HG02588 (cell line): ENCODE results near the gene HSPB6.
"Not testable (repeated sequence)": the region's sequence is repeated elsewhere in the genome, so short reads cannot be mapped to it uniquely, and the experiment has no call there.

Experiments used
- ATAC-seq: cut with Tn5 transposase; IDR thresholded peaks from one replicate; pipeline ENCODE4 v1.9.1; 2021; ENCODE audit warnings: mild to moderate bottlenecking, moderate library complexity; ENCODE audit not compliant: unreplicated experiment

The HSPB6 gene

DNA sequence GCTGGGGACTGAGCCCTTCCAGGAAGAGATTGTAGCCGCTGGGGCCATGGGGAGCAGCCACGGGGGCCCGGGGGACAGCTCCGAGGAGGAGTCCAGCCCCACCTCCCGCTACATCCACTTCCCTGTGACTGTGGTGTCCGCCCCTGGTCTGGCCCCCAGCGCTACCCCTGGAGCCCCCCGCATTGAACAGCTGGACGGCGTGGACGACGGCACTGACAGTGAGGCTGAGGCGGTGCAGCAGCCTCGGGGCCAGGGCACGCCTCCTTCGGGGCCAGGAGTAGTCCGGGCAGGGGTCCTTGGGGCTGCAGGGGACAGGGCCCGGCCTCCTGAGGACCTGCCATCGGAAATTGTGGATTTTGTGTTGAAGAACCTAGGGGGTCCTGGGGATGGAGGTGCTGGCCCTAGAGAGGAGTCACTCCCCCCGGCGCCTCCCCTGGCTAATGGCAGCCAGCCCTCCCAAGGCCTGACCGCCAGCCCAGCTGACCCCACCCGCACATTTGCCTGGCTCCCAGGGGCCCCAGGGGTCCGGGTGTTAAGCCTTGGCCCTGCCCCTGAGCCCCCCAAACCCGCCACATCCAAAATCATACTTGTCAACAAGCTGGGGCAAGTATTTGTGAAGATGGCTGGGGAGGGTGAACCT lies 24.2 kb downstream of the HSPB6 start:
- ATAC-seq, result no peak

- no peak for ATAC-seq
Measured at GRCh38 chr19:35731779-35732405, 24.9 kb downstream of the HSPB6 start.

DNA sequence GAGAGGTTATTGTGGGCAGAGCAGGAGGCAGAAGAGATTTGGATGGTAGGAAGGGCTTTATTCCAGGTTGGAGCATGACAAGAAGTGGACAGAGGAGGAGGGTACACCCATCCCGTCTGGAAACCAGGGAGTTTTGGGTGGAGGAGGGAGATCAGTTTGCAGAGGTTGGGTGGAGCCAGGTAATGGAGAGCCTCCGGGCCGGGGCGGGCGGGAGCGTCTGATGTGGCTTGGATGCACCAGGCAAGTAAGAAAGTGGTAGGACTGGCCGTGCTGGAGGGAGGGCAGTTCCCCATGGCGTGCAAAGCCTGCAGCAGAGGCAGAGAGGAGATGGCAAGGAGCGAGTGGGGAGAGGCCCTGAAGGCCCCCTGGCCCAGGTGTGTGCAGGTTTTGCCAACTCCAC lies 25.5 kb downstream of the HSPB6 start:
- no peak for ATAC-seq

GRCh38 chr19:35730326-35730725 lies 26.5 kb downstream of the HSPB6 start:
- no peak for ATAC-seq

DNA sequence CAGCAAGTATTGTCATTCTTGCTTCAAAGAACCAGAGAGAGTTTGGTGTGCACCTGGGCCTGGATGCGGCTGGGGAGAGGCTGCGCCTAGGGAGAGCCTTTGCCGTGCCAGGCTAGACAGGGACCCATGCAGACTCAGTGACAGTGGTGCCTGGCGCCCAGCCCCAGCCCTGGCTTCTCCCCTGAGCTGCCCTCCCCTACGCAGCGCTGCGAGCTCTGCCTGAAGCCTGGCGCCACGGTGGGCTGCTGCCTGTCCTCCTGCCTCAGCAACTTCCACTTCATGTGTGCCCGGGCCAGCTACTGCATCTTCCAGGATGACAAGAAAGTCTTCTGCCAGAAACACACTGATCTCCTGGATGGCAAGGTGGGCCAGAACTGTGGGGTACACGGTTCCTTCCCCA lies 27.1 kb downstream of the HSPB6 start:
- no peak for ATAC-seq

- ATAC-seq, result no peak
Measured at GRCh38 chr19:35729021-35729420, 27.8 kb downstream of the HSPB6 start.

DNA sequence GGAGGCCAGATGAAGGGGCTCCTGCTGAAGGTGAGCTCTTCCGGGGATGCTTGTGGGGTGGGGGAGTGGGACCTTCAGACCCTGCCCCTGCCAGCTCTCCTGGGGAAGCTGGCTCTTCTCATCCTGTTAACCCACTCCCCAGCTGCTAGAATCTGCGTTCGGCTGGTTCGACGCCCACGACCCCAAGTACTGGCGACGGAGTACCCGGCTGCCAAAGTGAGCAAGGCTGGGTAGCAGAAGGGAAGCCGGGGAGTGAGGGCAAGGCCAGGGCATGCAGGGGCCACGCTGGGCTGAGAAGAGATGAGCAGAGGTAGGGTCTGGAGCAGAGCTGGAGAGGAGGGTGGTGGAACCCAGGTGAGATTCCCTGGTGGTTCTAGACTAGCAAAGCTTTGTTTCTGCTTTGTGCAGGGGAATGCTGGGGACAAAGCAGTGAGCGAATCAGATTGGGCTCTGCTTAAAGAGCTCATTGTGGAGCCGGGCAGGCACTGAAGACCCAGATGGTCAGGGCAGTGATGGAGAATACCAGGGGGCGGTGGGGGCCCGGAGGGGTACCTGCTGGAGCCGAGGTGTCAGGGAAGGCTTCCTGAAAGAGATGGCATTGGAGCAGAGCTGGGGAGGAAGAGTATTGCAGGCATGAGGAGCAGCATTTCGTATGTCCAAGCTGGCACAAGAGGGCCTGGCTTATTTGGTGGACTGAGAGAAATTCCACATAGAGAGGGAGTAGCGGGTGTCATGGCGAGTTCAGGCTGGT lies 28.7 kb downstream of the HSPB6 start:
- no peak for ATAC-seq

DNA sequence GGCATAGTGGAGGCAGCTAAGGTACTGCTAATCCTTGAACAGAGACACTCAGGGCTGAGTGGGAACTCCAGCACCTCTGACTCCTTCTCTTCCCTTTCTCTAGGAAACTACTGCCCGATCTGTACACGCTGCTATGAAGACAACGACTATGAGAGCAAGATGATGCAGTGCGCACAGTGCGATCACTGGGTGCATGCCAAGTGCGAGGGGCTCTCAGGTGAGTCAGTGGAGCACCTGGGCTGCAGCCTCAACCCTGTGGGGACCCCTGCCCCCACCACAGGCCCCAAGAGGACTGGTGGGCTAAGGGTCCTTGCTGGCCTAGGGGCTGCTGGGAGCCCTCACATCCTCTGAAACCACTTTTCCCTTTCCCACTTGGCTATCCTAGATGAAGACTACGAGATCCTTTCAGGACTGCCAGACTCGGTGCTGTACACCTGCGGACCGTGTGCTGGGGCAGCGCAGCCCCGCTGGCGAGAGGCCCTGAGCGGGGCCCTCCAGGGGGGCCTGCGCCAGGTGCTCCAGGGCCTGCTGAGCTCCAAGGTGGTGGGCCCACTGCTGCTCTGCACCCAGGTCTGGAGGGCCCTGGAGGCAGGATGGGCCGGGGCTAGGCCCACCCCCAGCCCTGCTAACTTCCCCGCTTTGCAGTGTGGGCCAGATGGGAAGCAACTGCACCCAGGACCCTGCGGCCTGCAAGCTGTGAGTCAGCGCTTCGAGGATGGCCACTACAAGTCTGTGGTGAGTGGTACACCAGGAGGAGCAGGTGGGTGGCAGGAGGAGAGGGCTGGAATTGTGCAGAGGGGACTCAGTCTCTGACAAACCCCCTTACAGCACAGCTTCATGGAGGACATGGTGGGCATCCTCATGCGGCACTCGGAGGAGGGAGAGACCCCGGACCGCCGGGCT lies 29.5 kb downstream of the HSPB6 start:
- no peak for ATAC-seq

DNA sequence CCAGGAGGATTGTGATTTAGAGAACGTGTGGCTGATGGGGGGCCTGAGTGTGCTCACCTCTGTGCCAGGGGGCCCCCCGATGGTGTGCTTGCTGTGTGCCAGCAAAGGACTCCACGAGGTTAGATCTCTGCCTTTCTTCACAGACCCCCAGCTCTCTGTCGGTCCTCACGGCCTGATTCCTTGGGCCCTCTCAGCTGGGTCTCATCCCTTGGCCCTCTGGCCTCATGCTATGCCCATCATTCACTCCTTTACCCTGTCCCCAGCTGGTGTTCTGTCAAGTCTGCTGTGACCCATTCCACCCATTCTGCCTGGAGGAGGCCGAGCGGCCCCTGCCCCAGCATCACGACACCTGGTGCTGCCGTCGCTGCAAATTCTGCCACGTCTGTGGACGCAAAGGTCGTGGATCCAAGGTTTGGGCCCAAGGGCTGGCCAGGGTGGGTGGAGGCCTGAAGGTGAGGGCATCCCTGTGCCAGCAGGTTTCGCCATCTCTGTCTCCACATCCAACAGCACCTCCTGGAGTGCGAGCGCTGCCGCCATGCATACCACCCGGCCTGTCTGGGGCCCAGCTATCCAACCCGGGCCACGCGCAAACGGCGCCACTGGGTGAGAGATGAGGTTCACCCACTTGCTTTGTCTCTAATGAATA lies 31.5 kb downstream of the HSPB6 start:
- ATAC-seq, result no peak

DNA sequence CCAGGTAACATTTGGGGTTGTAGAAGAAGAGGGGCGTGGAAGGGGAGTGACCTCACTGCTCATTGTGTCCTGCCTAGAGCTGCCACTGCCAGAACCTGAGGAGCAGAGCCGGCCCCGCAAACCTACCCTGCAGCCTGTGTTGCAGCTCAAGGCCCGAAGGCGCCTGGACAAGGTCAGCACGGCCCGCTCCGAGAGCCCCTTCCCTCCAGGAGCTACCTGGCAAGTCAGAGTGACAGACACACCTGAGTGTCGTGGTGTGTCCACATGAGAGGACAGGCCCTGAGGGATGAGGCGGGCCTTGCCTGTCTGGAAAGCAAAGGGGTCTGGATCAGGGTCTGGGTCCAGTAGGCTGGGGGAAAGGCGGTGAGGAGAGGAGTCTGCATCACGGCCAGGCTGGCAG lies 32.3 kb downstream of the HSPB6 start:
- no peak for ATAC-seq

DNA sequence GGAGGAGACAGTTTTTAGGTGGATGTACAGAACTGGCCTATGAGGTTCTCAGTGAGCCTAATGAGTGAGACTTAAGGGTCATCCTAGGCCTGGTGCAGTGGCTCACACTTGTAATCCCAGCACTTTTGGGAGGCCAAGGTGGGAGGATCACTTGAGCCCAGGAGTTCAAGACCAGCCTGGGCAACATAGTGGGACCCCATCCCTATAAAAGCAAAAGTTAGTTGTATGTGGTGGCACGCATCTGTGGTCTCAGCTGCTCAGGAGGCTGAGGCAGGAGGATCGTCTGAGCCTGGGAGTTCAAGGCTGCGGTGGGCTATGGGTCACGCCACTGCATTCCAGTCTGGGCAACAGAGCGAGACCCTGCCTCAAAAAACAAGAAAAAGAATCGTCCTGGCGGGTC lies 32.7 kb downstream of the HSPB6 start:
- not testable (repeated sequence) for ATAC-seq

DNA sequence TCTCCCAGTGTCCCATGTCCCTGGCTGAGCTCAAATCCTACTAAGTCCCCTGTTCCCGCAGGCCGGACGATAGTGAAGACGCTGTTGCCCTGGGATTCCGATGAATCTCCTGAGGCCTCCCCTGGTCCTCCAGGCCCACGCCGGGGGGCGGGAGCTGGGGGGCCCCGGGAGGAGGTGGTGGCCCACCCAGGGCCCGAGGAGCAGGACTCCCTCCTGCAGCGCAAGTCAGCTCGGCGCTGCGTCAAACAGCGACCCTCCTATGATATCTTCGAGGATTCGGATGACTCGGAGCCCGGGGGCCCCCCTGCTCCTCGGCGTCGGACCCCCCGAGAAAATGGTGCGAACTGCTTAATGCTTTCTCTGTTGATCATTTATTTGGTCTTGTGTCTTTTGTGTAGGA lies 33.2 kb downstream of the HSPB6 start:
- no peak for ATAC-seq

DNA sequence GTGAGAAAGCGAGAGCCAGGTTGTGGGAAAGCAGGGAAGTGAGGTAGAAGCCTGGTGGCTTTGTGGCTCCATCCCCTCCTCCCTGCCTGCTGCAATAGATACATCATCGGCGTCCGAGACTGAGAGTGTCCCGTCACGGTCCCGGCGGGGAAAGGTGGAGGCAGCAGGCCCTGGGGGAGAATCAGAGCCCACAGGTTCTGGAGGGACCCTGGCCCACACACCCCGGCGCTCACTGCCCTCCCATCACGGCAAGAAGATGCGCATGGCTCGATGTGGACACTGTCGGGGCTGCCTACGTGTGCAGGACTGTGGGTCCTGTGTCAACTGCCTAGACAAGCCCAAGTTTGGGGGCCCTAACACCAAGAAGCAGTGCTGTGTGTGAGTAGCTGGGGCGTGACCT lies 33.9 kb downstream of the HSPB6 start:
- ATAC-seq, result no peak

DNA sequence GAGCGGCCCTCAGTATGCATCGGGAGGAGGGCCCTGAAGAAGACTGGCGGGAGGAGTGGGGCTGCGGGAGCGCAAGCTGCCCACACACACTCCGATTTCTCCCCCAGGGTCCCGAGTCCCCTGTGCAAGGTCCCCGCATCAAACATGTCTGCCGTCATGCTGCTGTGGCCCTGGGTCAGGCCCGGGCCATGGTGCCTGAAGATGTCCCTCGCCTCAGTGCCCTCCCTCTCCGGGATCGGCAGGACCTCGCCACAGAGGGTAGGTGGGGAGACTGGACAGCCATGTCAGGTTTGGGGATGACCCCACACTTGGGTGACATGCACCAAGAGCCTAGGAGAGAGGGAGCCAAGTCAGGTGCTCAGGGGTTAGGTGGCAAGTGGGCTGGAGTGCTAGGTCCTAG lies 34.4 kb downstream of the HSPB6 start:
- no peak for ATAC-seq

GRCh38 chr19:35721374-35721773 lies 35.5 kb downstream of the HSPB6 start:
- ATAC-seq, result no peak

DNA sequence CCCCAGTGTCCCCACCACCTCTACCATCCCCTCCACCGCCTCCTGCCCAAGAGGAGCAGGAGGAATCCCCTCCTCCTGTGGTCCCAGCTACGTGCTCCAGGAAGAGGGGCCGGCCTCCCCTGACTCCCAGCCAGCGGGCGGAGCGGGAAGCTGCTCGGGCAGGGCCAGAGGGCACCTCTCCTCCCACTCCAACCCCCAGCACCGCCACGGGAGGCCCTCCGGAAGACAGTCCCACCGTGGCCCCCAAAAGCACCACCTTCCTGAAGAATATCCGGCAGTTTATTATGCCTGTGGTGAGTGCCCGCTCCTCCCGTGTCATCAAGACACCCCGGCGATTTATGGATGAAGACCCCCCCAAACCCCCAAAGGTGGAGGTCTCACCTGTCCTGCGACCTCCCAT lies 36.2 kb downstream of the HSPB6 start:
- ATAC-seq, result no peak

DNA sequence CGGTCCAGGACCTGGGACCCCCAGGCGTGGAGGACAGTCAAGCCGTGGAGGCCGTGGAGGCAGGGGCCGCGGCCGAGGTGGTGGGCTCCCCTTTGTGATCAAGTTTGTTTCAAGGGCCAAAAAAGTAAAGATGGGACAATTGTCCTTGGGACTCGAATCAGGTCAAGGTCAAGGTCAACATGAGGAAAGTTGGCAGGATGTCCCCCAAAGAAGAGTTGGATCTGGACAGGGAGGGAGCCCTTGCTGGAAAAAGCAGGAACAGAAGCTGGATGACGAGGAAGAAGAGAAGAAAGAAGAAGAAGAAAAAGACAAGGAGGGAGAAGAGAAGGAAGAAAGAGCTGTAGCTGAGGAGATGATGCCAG lies 36.7 kb downstream of the HSPB6 start:
- ATAC-seq, result no peak

GRCh38 chr19:35719402-35720162 lies 37.2 kb downstream of the HSPB6 start:
- no peak for ATAC-seq

- ATAC-seq, result no peak
Measured at GRCh38 chr19:35718345-35719041, 38.3 kb downstream of the HSPB6 start.
